OCI-LY7 (cell line): ENCODE results near the gene CCNE1.

Experiments
- CTCF ChIP-seq: fragments of 200-600 bp; sonication (generic); conservative IDR thresholded peaks from 2 replicates; pipeline ENCODE4 v1.5.1; 2014; ENCODE audit warnings: mild to moderate bottlenecking, antibody characterized with exemption, low read length, moderate library complexity, mixed read lengths
- EZH2phosphoT487 ChIP-seq: fragments of 200-600 bp; sonication (generic); IDR thresholded peaks from 2 replicates; pipeline ENCODE4 v1.6.1; 2018; ENCODE audit warnings: low read depth, borderline replicate concordance, mild to moderate bottlenecking, mixed run types, antibody characterized with exemption, low read length, moderate library complexity, mixed read lengths

GRCh38 chr19:29819986-29820385 lies 8.2 kb downstream of the CCNE1 start:
- TF ChIP-seq CTCF (no peak), EZH2phosphoT487 (no peak)
